K562 (cell line): ENCODE data around the gene MAP4K4. TPM values are rescaled to one million over a fixed set of nuclear protein-coding genes. Genes with fewer than 3 reads are reported as not detected.

Source experiments
- ATAC-seq: fragments of 200-7000 bp; cut with Tn5 transposase; 3 replicates; pipeline ENCODE4 v1.9.1; 2020; ENCODE audit warnings: moderate library complexity
- BruUV-seq: library from RNA; stranded (reverse); fragments of 400-500 nt; replicated peaks from 2 replicates; lab custom pipeline; 2021; lab: Mats Ljungman, UMichigan
- CTCF ChIA-PET: fragments of 300-600 bp; formaldehyde crosslinking; extraction: SDS; loops from one replicate; lab custom pipeline; 2021; ENCODE audit warnings: low intra/inter-chr PET ratio; lab: Yijun Ruan, JAX
- POLR2A ChIA-PET: fragments of 300-600, 350-650 bp; sonication (Branson Sonifier 250); formaldehyde crosslinking; extraction: SDS; loops from one replicate; lab custom pipeline; 2021; ENCODE audit warnings: antibody characterized with exemption, inconsistent platforms; lab: Yijun Ruan, JAX
- DNase-seq, 4 experiments: peaks; one replicate each; pipeline versions ENCODE4 v3.0.0 to v3.0.0-alpha.2; 2011 to 2018; ENCODE audit warnings: low spot score in 3 of 4, mixed read lengths in 3 of 4; ENCODE audit errors: extremely low read depth in 1 of 4
- FAIRE-seq: peaks from 2 replicates; lab custom pipeline; 2011; peaks lifted over from hg19 to GRCh38; lab: Jason Lieb, UNC
- H2AFZ ChIP-seq: 2 replicates; pipeline ENCODE4 v1.6.0; 2011; ENCODE audit warnings: low read depth, low read length, control low read depth, inconsistent platforms
- H3K27ac ChIP-seq: fragments of 200-600 bp; 3 replicates; pipeline ENCODE4 v1.8.0; 2011; ENCODE audit warnings: low read depth, mild to moderate bottlenecking, control low read depth, inconsistent platforms, low read length, moderate library complexity, mixed read lengths; ENCODE audit errors: extremely low read depth
- H3K27me3 ChIP-seq, 2 experiments: fragments of 300-600 bp in 1 of 2; 2 replicates in 1 of 2; 3 replicates in 1 of 2; pipeline versions ENCODE4 v1.6.0 to v1.8.0; 2011; ENCODE audit warnings: inconsistent platforms in 2 of 2, low read length in 2 of 2, mild to moderate bottlenecking in 1 of 2, mixed read lengths in 1 of 2, moderate library complexity in 1 of 2; ENCODE audit not compliant: control insufficient read depth in 2 of 2, insufficient read depth in 2 of 2
- H3K36me3 ChIP-seq: fragments of 300-600 bp; 3 replicates; pipeline ENCODE4 v1.8.0; 2011; ENCODE audit warnings: mild to moderate bottlenecking, low read length, inconsistent platforms; ENCODE audit not compliant: control insufficient read depth, insufficient read depth
- H3K4me1 ChIP-seq, 2 experiments: fragments of 200-600 bp in 1 of 2; replicated peaks in 1 of 2; 2 replicates in 1 of 2; 3 replicates in 1 of 2; pipeline versions ENCODE4 v1.5.1 to v1.8.0; 2011; ENCODE audit warnings: inconsistent platforms in 2 of 2, low read length in 2 of 2, mild to moderate bottlenecking in 1 of 2, mixed read lengths in 1 of 2, moderate library complexity in 1 of 2; ENCODE audit not compliant: control insufficient read depth in 2 of 2, insufficient read depth in 2 of 2
- H3K4me2 ChIP-seq: 2 replicates; pipeline ENCODE4 v1.6.1; 2011; ENCODE audit warnings: low read length, control low read depth, inconsistent platforms, mixed read lengths; ENCODE audit not compliant: insufficient read depth
- H3K4me3 ChIP-seq: fragments of 200-600 bp; sonication (generic), shearing (Covaris generic); 2 replicates; pipeline ENCODE4 v1.5.1; 2016; ENCODE audit warnings: control low read depth, inconsistent platforms
- H3K79me2 ChIP-seq: fragments of 200-600 bp; 3 replicates; pipeline ENCODE4 v1.8.0; 2011; ENCODE audit warnings: low read length, inconsistent platforms; ENCODE audit not compliant: control insufficient read depth, insufficient read depth
- H3K9ac ChIP-seq, 2 experiments: 2 replicates each; pipeline versions ENCODE4 v1.6.0 to v1.6.1; 2011; ENCODE audit warnings: low read depth in 2 of 2, low read length in 2 of 2, control low read depth in 1 of 2, inconsistent platforms in 1 of 2, mild to moderate bottlenecking in 1 of 2, mixed read lengths in 1 of 2; ENCODE audit not compliant: insufficient read depth in 1 of 2
- H3K9me1 ChIP-seq: one replicate; pipeline ENCODE4 v1.6.0; 2011; ENCODE audit warnings: inconsistent platforms, mild to moderate bottlenecking, low read length, moderate library complexity; ENCODE audit not compliant: control insufficient read depth, insufficient read depth
- H3K9me3 ChIP-seq: replicated peaks from 2 replicates; pipeline ENCODE4 v1.5.1; 2011; ENCODE audit warnings: low read depth, low read length, inconsistent platforms; ENCODE audit not compliant: control insufficient read depth, insufficient read depth
- H4K20me1 ChIP-seq: replicated peaks from 2 replicates; pipeline ENCODE4 v1.6.1; 2011; ENCODE audit warnings: low read length, inconsistent platforms, mixed read lengths; ENCODE audit not compliant: control insufficient read depth, insufficient read depth
- COPS2 ChIP-seq: fragments of 450-650 bp; conservative IDR thresholded peaks from 2 replicates; pipeline ENCODE4 v1.6.1; 2016; ENCODE audit warnings: mild to moderate bottlenecking, moderate library complexity
- FOSL1 ChIP-seq: fragments of 200-800 bp; sonication (Bioruptor generic); conservative IDR thresholded peaks from 2 replicates; pipeline ENCODE4 v1.6.1; 2016; ENCODE audit warnings: missing genetic modification characterization, missing compliant biosample characterization
- FOXK1 ChIP-seq: sonication (generic); formaldehyde crosslinking; IDR thresholded peaks from 2 replicates; pipeline ENCODE4 v1.8.0; 2022; ENCODE audit warnings: missing genetic modification reagents, mild to moderate bottlenecking, borderline replicate concordance
- GATAD2A ChIP-seq: fragments of 450-650 bp; IDR thresholded peaks from 2 replicates; pipeline ENCODE4 v1.6.1; 2017
- HNRNPK ChIP-seq: fragments of 200-400 bp; formaldehyde crosslinking; IDR thresholded peaks from one replicate; pipeline ENCODE4 v1.6.1; 2018; ENCODE audit warnings: mild to moderate bottlenecking, low read depth, low read length; ENCODE audit not compliant: poor library complexity, severe bottlenecking
- KLF10 ChIP-seq: fragments of 250-450 bp; sonication (Bioruptor Pico); IDR thresholded peaks from 2 replicates; pipeline ENCODE4 v1.6.1; 2021; ENCODE audit warnings: matching md5 sums
- KLF6 ChIP-seq: fragments of 250-450 bp; sonication (Bioruptor Pico); IDR thresholded peaks from 2 replicates; pipeline ENCODE4 v1.4.0; 2020; ENCODE audit warnings: mild to moderate bottlenecking, moderate library complexity, borderline replicate concordance
- MCM3 ChIP-seq: fragments of 450-650 bp; IDR thresholded peaks from 2 replicates; pipeline ENCODE4 v1.6.1; 2016
- MECOM ChIP-seq: fragments of 250-450 bp; sonication (Bioruptor Pico); IDR thresholded peaks from 2 replicates; pipeline ENCODE4 v1.8.0; 2022; ENCODE audit warnings: inconsistent platforms
- MEIS2 ChIP-seq: fragments of 450-650 bp; IDR thresholded peaks from 2 replicates; pipeline ENCODE4 v1.6.1; 2014; ENCODE audit warnings: mild to moderate bottlenecking; ENCODE audit not compliant: partially characterized antibody
- PML ChIP-seq: IDR thresholded peaks from 2 replicates; pipeline ENCODE4 v1.6.1; 2012; ENCODE audit warnings: low read length, inconsistent platforms
- POLR2AphosphoS2 ChIP-seq: IDR thresholded peaks from 2 replicates; pipeline ENCODE4 v1.6.1; 2012; ENCODE audit warnings: low read length, improper control_type of control experiment
- POLR3G ChIP-seq: IDR thresholded peaks from 2 replicates; pipeline ENCODE4 v1.6.1; 2011; ENCODE audit not compliant: insufficient read length, insufficient replicate concordance; ENCODE audit errors: extremely low read depth
- RBM14 ChIP-seq: fragments of 200-400 bp; formaldehyde crosslinking; IDR thresholded peaks from 2 replicates; pipeline ENCODE4 v1.6.1; 2018; ENCODE audit warnings: low read depth, mild to moderate bottlenecking, low read length, moderate library complexity, borderline replicate concordance; ENCODE audit not compliant: insufficient read depth
- TAF1 ChIP-seq: IDR thresholded peaks from 2 replicates; pipeline ENCODE4 v1.6.1; 2011; ENCODE audit warnings: mild to moderate bottlenecking, low read length, moderate library complexity; ENCODE audit not compliant: insufficient read depth, control insufficient read depth, severe bottlenecking; ENCODE audit errors: extremely low read depth
- ZBTB33 ChIP-seq: sonication (generic); formaldehyde crosslinking; IDR thresholded peaks from 2 replicates; pipeline ENCODE4 v1.8.1; 2023; ENCODE audit warnings: mild to moderate bottlenecking, missing genetic modification reagents
- ZNF217 ChIP-seq: sonication (generic); formaldehyde crosslinking; IDR thresholded peaks from 2 replicates; pipeline ENCODE4 v1.8.0; 2022; ENCODE audit warnings: mild to moderate bottlenecking, missing genetic modification reagents
- WGBS: fragments of 100-300 bp; shearing (Covaris generic); methylation state at CpG from one replicate; pipeline ENCODE4 v1.1.6; 2016; ENCODE audit warnings: low coverage, mixed read lengths; ENCODE audit not compliant: insufficient coverage; ENCODE audit errors: missing lambda C conversion rate; 5-methylcytosine and 5-hydroxymethylcytosine counted together
- in situ Hi-C: fragments of 300-500 bp; cut with MboI; formaldehyde crosslinking; loops from 4 replicates; pipeline ENCODE4 v1.15.0; 2018; ENCODE audit warnings: inconsistent platforms, mixed read lengths
- intact Hi-C: fragments of 100-400 bp; cut with micrococcal nuclease; formaldehyde crosslinking; loops from 2 replicates; pipeline ENCODE4 v1.14.2; 2022
- polyA plus RNA-seq, 8 experiments: library from polyadenylated mRNA; depleted of rRNA in 4 of 8; stranded (reverse) in 5 of 8; unstranded in 3 of 8; fragments of >200 nt; fragmentation: Nextera tagmentation in 2 of 8; fragmentation: Illumina TruSeq in 1 of 8; extraction: Ambion mirVana in 2 of 8; extraction: Trizol in 1 of 8; gene quantifications; 2 replicates each; pipeline versions ENCODE4 v1.2.1 to v1.2.3, GENCODE V29; 2011 to 2014; ENCODE audit warnings: inconsistent platforms in 1 of 8, missing spikeins in 1 of 8
- total RNA-seq, 7 experiments: library from RNA; depleted of rRNA in 6 of 7; stranded (reverse); fragments of >200 nt in 6 of 7; fragmentation: Illumina TruSeq in 2 of 7; extraction: Trizol in 2 of 7; gene quantifications; 2 replicates each; pipeline versions ENCODE4 v1.2.1 to v1.2.3, GENCODE V29; 2011 to 2021; ENCODE audit warnings: low replicate concordance in 1 of 7

MAP4K4 gene
- total and polyA plus RNA-seq, 9 of the 15 experiments (the other 6 are each of a cell fraction or from before 2014, with no cell fraction given) = 7.6 to 76.4 (median 50.6) TPM

GRCh38 chr2:101748000-101748399 lies 50.5 kb downstream of the MAP4K4 start:
- Histone ChIP-seq H3K36me3 (no peaks in the 10 kb centered on the region), H3K27me3 (no peaks in the 10 kb centered on the region), H2AFZ (no peak overlapping the region), H3K9me3 (no peaks in the 10 kb centered on the region), H3K27ac (0 out of 3 replicates have a peak overlapping the region, but pooled peaks have one; percentile 6), H3K9me1 (no peaks in the 10 kb centered on the region), H3K9ac (no peak overlapping the region), H3K79me2 (peaks cover 64% of the 10 kb centered on the region), H3K4me3 (no peak overlapping the region), H3K4me2 (no peak overlapping the region; the same call in 1 of the 2 replicates), H4K20me1 (peaks cover 6% of the 10 kb centered on the region; the same call in 1 of the 2 replicates)
- DNase-seq (no peak), FAIRE-seq (no peak), ATAC-seq (no peak)
- intact Hi-C loops (no loop called here), in situ Hi-C loops (no loop called here)
- no TSS peak for BruUV-seq
- CTCF ChIA-PET = no interaction called here
- WGBS = 44% methylated on average over 1 of the region's 1 CpG
- POLR2A ChIA-PET = interaction anchor here (0.7 to 1.3 kb wide), 3 partner anchors 9 to 17 kb away, joined by 3 to 5 read pairs (median 3); no protein-coding TSS in a partner anchor
- no peak for TF ChIP-seq POLR2AphosphoS2
- no peak for TF ChIP-seq MECOM (CRISPR knock-in tag)
- no peak for TF ChIP-seq COPS2
- no peak for TF ChIP-seq RBM14
- no peak for TF ChIP-seq KLF6 (CRISPR knock-in tag)
- TF ChIP-seq MCM3 = no peak
- no peak for TF ChIP-seq POLR3G
- no peak for TF ChIP-seq ZBTB33 (CRISPR knock-in tag)
- TF ChIP-seq HNRNPK = no peak
- no peak for TF ChIP-seq PML
- TF ChIP-seq FOXK1 (CRISPR knock-in tag) = no peak
- TF ChIP-seq FOSL1 (tag) = no peak
- TF ChIP-seq ZNF217 (CRISPR knock-in tag) = no peak
- TF ChIP-seq GATAD2A = no peak
- no peak for TF ChIP-seq KLF10
- no peak for TF ChIP-seq MEIS2
- no peak for TF ChIP-seq TAF1
- TF ChIP-seq, all 486 proteins: peak for 0
- peaks cover 7 to 31% of the 10 kb centered on the region in 2 experiments; a peak in 4 of 5 replicates for H3K4me1 ChIP-seq
